Endothelial cell of umbilical vein (primary cell): ENCODE data around the gene PRRC2B. TPM values are rescaled to one million over a fixed set of nuclear protein-coding genes. Genes with fewer than 3 reads are reported as not detected.

Experiments used
- BruUV-seq: library from RNA; stranded (reverse); fragments of 400-500 nt; replicated peaks from 2 replicates; lab custom pipeline; 2021; lab: Mats Ljungman, UMichigan
- CTCF ChIA-PET: fragments of 300-600, 350-600 bp; sonication (Branson Sonifier 250); formaldehyde crosslinking; loops from one replicate; lab custom pipeline; 2021; ENCODE audit warnings: antibody characterized with exemption, inconsistent platforms; lab: Charles Lee
- POLR2A ChIA-PET: fragments of 300-600, 350-600 bp; sonication (Branson Sonifier 250); formaldehyde crosslinking; loops from one replicate; lab custom pipeline; 2021; ENCODE audit warnings: antibody characterized with exemption, inconsistent platforms; lab: Charles Lee
- DNase-seq: peaks from one replicate; pipeline ENCODE4 v3.0.0-alpha.2; 2011; ENCODE audit warnings: low read depth, low spot score
- FAIRE-seq: peaks from 2 replicates; lab custom pipeline; 2011; peaks lifted over from hg19 to GRCh38; lab: Jason Lieb, UNC
- H2AFZ ChIP-seq: 2 replicates; pipeline ENCODE4 v1.6.0; 2012; ENCODE audit warnings: low read depth, low read length, control low read depth, inconsistent platforms
- H3K27ac ChIP-seq: 2 replicates; pipeline ENCODE4 v1.5.1; 2011; ENCODE audit warnings: low read depth, mild to moderate bottlenecking, control low read depth, low read length, moderate library complexity; ENCODE audit not compliant: insufficient read depth
- H3K27me3 ChIP-seq, 2 experiments: 2 replicates each; pipeline versions ENCODE4 v1.6.0 to v1.6.1; 2011; ENCODE audit warnings: low read length in 2 of 2, mixed read lengths in 1 of 2; ENCODE audit not compliant: control insufficient read depth in 2 of 2, insufficient read depth in 2 of 2
- H3K36me3 ChIP-seq, 2 experiments: 2 replicates in 1 of 2; 3 replicates in 1 of 2; pipeline ENCODE4 v1.5.1; 2011; ENCODE audit warnings: low read length in 2 of 2, mild to moderate bottlenecking in 1 of 2, moderate library complexity in 1 of 2; ENCODE audit not compliant: control insufficient read depth in 2 of 2, insufficient read depth in 2 of 2; ENCODE audit errors: extremely low read depth in 1 of 2
- H3K4me1 ChIP-seq: 3 replicates; pipeline ENCODE4 v1.5.1; 2011; ENCODE audit warnings: mild to moderate bottlenecking, low read length; ENCODE audit not compliant: control insufficient read depth, insufficient read depth; ENCODE audit errors: extremely low read depth
- H3K4me2 ChIP-seq: 2 replicates; pipeline ENCODE4 v1.6.1; 2011; ENCODE audit warnings: low read length, control low read depth, mixed read lengths; ENCODE audit not compliant: insufficient read depth
- H3K4me3 ChIP-seq, 3 experiments: fragments of 200-600 bp in 1 of 3; sonication (generic), shearing (Covaris generic) in 1 of 3; replicated peaks in 1 of 3; 2 replicates each; pipeline ENCODE4 v1.5.1; 2011 to 2016; ENCODE audit warnings: control low read depth in 3 of 3, low read length in 3 of 3, mild to moderate bottlenecking in 2 of 3, inconsistent platforms in 1 of 3, low read depth in 1 of 3, moderate library complexity in 1 of 3; ENCODE audit not compliant: insufficient read depth in 1 of 3
- H3K79me2 ChIP-seq: 2 replicates; pipeline ENCODE4 v1.6.0; 2012; ENCODE audit warnings: low read length, inconsistent platforms; ENCODE audit not compliant: control insufficient read depth, insufficient read depth
- H3K9ac ChIP-seq: replicated peaks from 2 replicates; pipeline ENCODE3; 2011; ENCODE audit warnings: low read length, control low read depth; ENCODE audit not compliant: insufficient read depth; ENCODE audit errors: extremely low read depth
- H3K9me1 ChIP-seq: replicated peaks from 3 replicates; pipeline ENCODE4 v1.6.0; 2011; ENCODE audit warnings: mild to moderate bottlenecking, low read length; ENCODE audit not compliant: control insufficient read depth, insufficient read depth; ENCODE audit errors: extremely low read depth
- H3K9me3 ChIP-seq: replicated peaks from 2 replicates; pipeline ENCODE4 v1.5.1; 2012; ENCODE audit warnings: low read length, inconsistent platforms; ENCODE audit not compliant: control insufficient read depth, insufficient read depth
- H4K20me1 ChIP-seq: replicated peaks from 2 replicates; pipeline ENCODE3; 2011; ENCODE audit warnings: mild to moderate bottlenecking, low read length; ENCODE audit not compliant: control insufficient read depth, insufficient read depth; ENCODE audit errors: extremely low read depth
- EZH2 ChIP-seq: IDR thresholded peaks from 2 replicates; pipeline ENCODE4 v1.6.1; 2012; ENCODE audit warnings: borderline replicate concordance, low read depth, mild to moderate bottlenecking, moderate library complexity, low read length, inconsistent platforms; ENCODE audit not compliant: severe bottlenecking
- FOS ChIP-seq: IDR thresholded peaks from 2 replicates; pipeline ENCODE4 v1.6.1; 2011; ENCODE audit warnings: mild to moderate bottlenecking, low read length, moderate library complexity, borderline replicate concordance; ENCODE audit not compliant: insufficient read depth
- GATA2 ChIP-seq: IDR thresholded peaks from 2 replicates; pipeline ENCODE4 v1.7.0; 2011; ENCODE audit warnings: low read depth, mild to moderate bottlenecking, moderate library complexity, mixed read lengths, low read length; ENCODE audit not compliant: insufficient read length, insufficient read depth
- JUN ChIP-seq: IDR thresholded peaks from 2 replicates; pipeline ENCODE4 v1.6.1; 2011; ENCODE audit warnings: borderline replicate concordance, low read depth; ENCODE audit not compliant: insufficient read length, insufficient read depth
- MYC ChIP-seq: IDR thresholded peaks from one replicate; pipeline ENCODE4 v1.6.1; 2011; ENCODE audit warnings: mild to moderate bottlenecking, low read depth, low read length
- POLR2A ChIP-seq: IDR thresholded peaks from 2 replicates; pipeline ENCODE4 v1.6.1; 2012; ENCODE audit warnings: low read depth, mild to moderate bottlenecking, control low read depth, low read length
- POLR2AphosphoS5 ChIP-seq: IDR thresholded peaks from 2 replicates; pipeline ENCODE4 v1.6.1; 2012; ENCODE audit warnings: low read depth, mild to moderate bottlenecking, control low read depth, low read length, moderate library complexity; ENCODE audit not compliant: insufficient read depth
- dilution Hi-C: fragments of 300-500 bp; cut with MboI; formaldehyde crosslinking; loops from one replicate; pipeline ENCODE4 v1.15.0; 2019; ENCODE audit warnings: low sequenced_read_pairs; ENCODE audit not compliant: extremely low pct_ligation_motif_present
- intact Hi-C: fragments of 100-400 bp; cut with micrococcal nuclease; formaldehyde crosslinking; loops from one replicate; pipeline ENCODE4 v1.10.0; 2022
- polyA plus RNA-seq, 4 experiments: library from polyadenylated mRNA; depleted of rRNA in 3 of 4; stranded (reverse) in 3 of 4; unstranded in 1 of 4; fragments of >200 nt; gene quantifications; 2 replicates each; pipeline versions ENCODE4 v1.2.1 to v1.2.3, GENCODE V29; 2011 to 2012; ENCODE audit warnings: missing spikeins in 1 of 4
- total RNA-seq: library from RNA; stranded (reverse); gene quantifications from 2 replicates; pipeline ENCODE4 v1.2.3, GENCODE V29; 2021
- TF ChIP-seq, protein P1 (sequence below): IDR thresholded peaks from 2 replicates; pipeline ENCODE4 v1.6.1; 2011; ENCODE audit not compliant: insufficient read depth, insufficient read length
- TF ChIP-seq, protein P2 (sequence below), 2 donors: IDR thresholded peaks; 1 replicate in 1 of 2; 2 replicates in 1 of 2; pipeline ENCODE4 v1.5.1; 2011; ENCODE audit warnings: low read length in 2 of 2, mild to moderate bottlenecking in 2 of 2, moderate library complexity in 2 of 2, control low read depth in 1 of 2, inconsistent platforms in 1 of 2, low read depth in 1 of 2; ENCODE audit not compliant: insufficient read depth in 1 of 2; ENCODE audit errors: extremely low read depth in 1 of 2

Gene PRRC2B
- total and polyA plus RNA-seq, 2 donors (not counting 3 experiments of a cell fraction or from before 2014, with no cell fraction given), result 35.6 to 256 TPM

DNA sequence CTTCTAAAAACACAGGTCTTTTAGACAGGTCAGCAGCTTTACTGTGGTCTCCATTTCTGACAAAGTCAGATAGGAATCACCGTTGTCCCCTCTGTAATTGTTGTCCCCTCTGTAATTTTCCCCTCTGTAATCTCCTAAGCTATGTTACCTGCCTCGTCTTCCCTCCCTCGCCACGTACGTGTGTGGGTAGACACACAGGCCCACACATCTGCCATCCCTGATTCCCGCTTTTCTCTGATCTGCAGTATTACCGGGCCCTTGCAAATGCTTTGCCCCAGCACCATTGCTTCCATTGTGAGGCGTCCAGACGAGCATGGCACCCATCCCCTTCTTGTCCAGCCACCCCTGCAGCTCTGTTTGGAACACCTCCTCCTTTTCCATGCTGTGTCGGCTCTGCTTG lies 63.9 kb downstream of the PRRC2B start:
- H3K36me3 ChIP-seq, result peaks cover 44 to 49% of the 10 kb centered on the region in 2 experiments
- CTCF ChIA-PET, result interaction anchor here (1.0 to 1.9 kb wide), 4 partner anchors 10 to 108 kb away, joined by 3 to 4 read pairs (median 3); no protein-coding TSS in a partner anchor
- dilution Hi-C loops, result no loop called here

More for the DNA sequence above, 63.9 kb downstream of the PRRC2B start:
- intact Hi-C loops, result no loop called here
- H3K27ac ChIP-seq, result no peak overlapping the region
- H3K9ac ChIP-seq, result no peak overlapping the region
- DNase-seq, result no peak
- no peaks in the 10 kb centered on the region for H3K9me3 ChIP-seq
- no peak for FAIRE-seq
- H3K4me3 ChIP-seq, result no peak overlapping the region
- no TSS peak for BruUV-seq
- H3K4me1 ChIP-seq, result no peaks in the 10 kb centered on the region
- H3K27me3 ChIP-seq, result no peaks in the 10 kb centered on the region
- no peak overlapping the region for H2AFZ ChIP-seq
- POLR2A ChIA-PET, result no interaction called here
- H3K79me2 ChIP-seq, result peaks cover 43% of the 10 kb centered on the region
- TF ChIP-seq FOS (no peak), EZH2 (no peak), POLR2AphosphoS5 (no peak), MYC (no peak), JUN (no peak), GATA2 (no peak), POLR2A (no peak)
- TF ChIP-seq, protein P1, sequence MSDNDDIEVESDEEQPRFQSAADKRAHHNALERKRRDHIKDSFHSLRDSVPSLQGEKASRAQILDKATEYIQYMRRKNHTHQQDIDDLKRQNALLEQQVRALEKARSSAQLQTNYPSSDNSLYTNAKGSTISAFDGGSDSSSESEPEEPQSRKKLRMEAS, result no peak
- TF ChIP-seq, protein P2, sequence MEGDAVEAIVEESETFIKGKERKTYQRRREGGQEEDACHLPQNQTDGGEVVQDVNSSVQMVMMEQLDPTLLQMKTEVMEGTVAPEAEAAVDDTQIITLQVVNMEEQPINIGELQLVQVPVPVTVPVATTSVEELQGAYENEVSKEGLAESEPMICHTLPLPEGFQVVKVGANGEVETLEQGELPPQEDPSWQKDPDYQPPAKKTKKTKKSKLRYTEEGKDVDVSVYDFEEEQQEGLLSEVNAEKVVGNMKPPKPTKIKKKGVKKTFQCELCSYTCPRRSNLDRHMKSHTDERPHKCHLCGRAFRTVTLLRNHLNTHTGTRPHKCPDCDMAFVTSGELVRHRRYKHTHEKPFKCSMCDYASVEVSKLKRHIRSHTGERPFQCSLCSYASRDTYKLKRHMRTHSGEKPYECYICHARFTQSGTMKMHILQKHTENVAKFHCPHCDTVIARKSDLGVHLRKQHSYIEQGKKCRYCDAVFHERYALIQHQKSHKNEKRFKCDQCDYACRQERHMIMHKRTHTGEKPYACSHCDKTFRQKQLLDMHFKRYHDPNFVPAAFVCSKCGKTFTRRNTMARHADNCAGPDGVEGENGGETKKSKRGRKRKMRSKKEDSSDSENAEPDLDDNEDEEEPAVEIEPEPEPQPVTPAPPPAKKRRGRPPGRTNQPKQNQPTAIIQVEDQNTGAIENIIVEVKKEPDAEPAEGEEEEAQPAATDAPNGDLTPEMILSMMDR (IDR thresholded peaks at IDR 0.05; ENCODE audit: extremely low read depth in 1 of 2, insufficient read depth in 1 of 2, low read depth in 1 of 2, low read length in 2 of 2), result no peak
- H3K4me2 ChIP-seq, result no peak overlapping the region
- peaks cover under 1% of the 10 kb centered on the region for H4K20me1 ChIP-seq
- H3K9me1 ChIP-seq, result no peaks in the 10 kb centered on the region
